ENCODE measurements around the gene STRIP2. TPM values are rescaled to one million over a fixed set of nuclear protein-coding genes. Genes with fewer than 3 reads are reported as not detected.

The STRIP2 gene
- total and polyA plus RNA-seq, 11 donors: 7.6 to 43.7 (median 18.2) TPM

GRCh38 chr7:129431911-129432643 lies 2.2 kb upstream of the STRIP2 start:
- ATAC-seq: no peak
- H3K4me1 ChIP-seq: peaks cover 0 to 24% (median 7%) of the 10 kb centered on the region in 12 donors
- intact Hi-C loops (cut with DNase I): loop anchor here in 1 of 10 donors (5.0 kb wide), 1 partner anchor 40 kb away; no protein-coding TSS in a partner anchor
- no peak for TF ChIP-seq CTCF (IDR thresholded peaks at IDR 0.05)
- TF ChIP-seq POLR2A (IDR thresholded peaks at IDR 0.05): no peak
- no peak overlapping the region for H3K27ac ChIP-seq
- no peak for DNase-seq
- 81 to 90% (median 88%) methylated on average over 8 of the region's 8 CpGs for WGBS, 4 donors
- H3K27me3 ChIP-seq: peaks cover 0 to 36% (median 0%) of the 10 kb centered on the region in 9 donors
- peaks cover 0 to 5% (median 0%) of the 10 kb centered on the region in 9 donors for H3K36me3 ChIP-seq
- H3K9me3 ChIP-seq: no peaks in the 10 kb centered on the region
- H3K4me3 ChIP-seq: no peak overlapping the region

- ATAC-seq: peak in 3 of 4 donors; percentile 14 to 32 (median 19)
- intact Hi-C loops (cut with DNase I): loop anchor here in 1 of 10 donors (5.0 kb wide), 1 partner anchor 42 kb away; no protein-coding TSS in a partner anchor
These were observed 565 bp downstream of the STRIP2 start for GRCh38 chr7:129434675-129435318.

GRCh38 chr7:129435414-129435829 lies 1.2 kb downstream of the STRIP2 start:
- Histone ChIP-seq H3K9me3 (no peaks in the 10 kb centered on the region), H3K27me3 (peaks cover 0 to 36% (median 0%) of the 10 kb centered on the region in 9 donors), H3K27ac (peak overlapping the region in 1 of 12 donors; percentile 80), H3K4me1 (peaks cover 0 to 24% (median 7%) of the 10 kb centered on the region in 12 donors), H3K4me3 (peak overlapping the region in 11 of 12 donors; percentile 66 to 95 (median 83)), H3K36me3 (no peaks in the 10 kb centered on the region)
- intact Hi-C loops (cut with DNase I): no loop called here
- no peak for ATAC-seq
- TF ChIP-seq POLR2A (IDR thresholded peaks at IDR 0.05) (no peak), CTCF (IDR thresholded peaks at IDR 0.05) (no peak)
- WGBS, 4 donors: 68 to 95% (median 85%) methylated on average over 2 of the region's 2 CpGs
- DNase-seq: no peak

More at GRCh38 chr7:129434675-129435318, 565 bp downstream of the STRIP2 start:
- Histone ChIP-seq H3K9me3 (no peaks in the 10 kb centered on the region), H3K36me3 (no peaks in the 10 kb centered on the region), H3K27ac (peak overlapping the region in 11 of 12 donors; percentile 46 to 81 (median 71)), H3K4me1 (peaks cover 0 to 24% (median 7%) of the 10 kb centered on the region in 12 donors), H3K27me3 (peaks cover 0 to 36% (median 0%) of the 10 kb centered on the region in 9 donors), H3K4me3 (peak overlapping the region; percentile 66 to 95 (median 82))
- no peak for TF ChIP-seq CTCF (IDR thresholded peaks at IDR 0.05)
- no peak for TF ChIP-seq POLR2A (IDR thresholded peaks at IDR 0.05)
- peak in 2 of 5 donors; percentile 23 to 72 for DNase-seq
- WGBS, 4 donors: 0 to 1% (median 1%) methylated on average over 20 to 44 of the region's 44 CpGs
